NOMO-1 treated with dmso at 0.1 percent for 144 hours (cell line): Measurements from ENCODE around the gene KRT79.
"Not testable (repeated sequence)": the region's sequence is repeated elsewhere in the genome, so short reads cannot be mapped to it uniquely, and the experiment has no call there.

Experiments
- DNase-seq: peaks from one replicate; lab custom pipeline; 2025; ENCODE audit not compliant: unreplicated experiment; lab: John Stamatoyannopoulos, UW

Gene KRT79

GRCh38 chr12:52833922-52834726 is at the start of gene KRT79:
TSS of gene KRT79 (minus strand) at chr12:52834311. CDS start at chr12:52834260, 51 bp downstream.
- DNase-seq: no peak

- DNase-seq: not testable (repeated sequence)
Measured at GRCh38 chr12:52880499-52880898, 46.4 kb upstream of the KRT79 start.

GRCh38 chr12:52879394-52880351 is 45.6 kb upstream of the KRT79 start:
- peak; percentile 60 for DNase-seq

- no peak for DNase-seq
Measured at GRCh38 chr12:52878507-52879393, 44.6 kb upstream of the KRT79 start.

GRCh38 chr12:52877242-52877641 is 43.1 kb upstream of the KRT79 start:
- DNase-seq: no peak

- DNase-seq: no peak
Measured at GRCh38 chr12:52876372-52876771, 42.3 kb upstream of the KRT79 start.

DNA sequence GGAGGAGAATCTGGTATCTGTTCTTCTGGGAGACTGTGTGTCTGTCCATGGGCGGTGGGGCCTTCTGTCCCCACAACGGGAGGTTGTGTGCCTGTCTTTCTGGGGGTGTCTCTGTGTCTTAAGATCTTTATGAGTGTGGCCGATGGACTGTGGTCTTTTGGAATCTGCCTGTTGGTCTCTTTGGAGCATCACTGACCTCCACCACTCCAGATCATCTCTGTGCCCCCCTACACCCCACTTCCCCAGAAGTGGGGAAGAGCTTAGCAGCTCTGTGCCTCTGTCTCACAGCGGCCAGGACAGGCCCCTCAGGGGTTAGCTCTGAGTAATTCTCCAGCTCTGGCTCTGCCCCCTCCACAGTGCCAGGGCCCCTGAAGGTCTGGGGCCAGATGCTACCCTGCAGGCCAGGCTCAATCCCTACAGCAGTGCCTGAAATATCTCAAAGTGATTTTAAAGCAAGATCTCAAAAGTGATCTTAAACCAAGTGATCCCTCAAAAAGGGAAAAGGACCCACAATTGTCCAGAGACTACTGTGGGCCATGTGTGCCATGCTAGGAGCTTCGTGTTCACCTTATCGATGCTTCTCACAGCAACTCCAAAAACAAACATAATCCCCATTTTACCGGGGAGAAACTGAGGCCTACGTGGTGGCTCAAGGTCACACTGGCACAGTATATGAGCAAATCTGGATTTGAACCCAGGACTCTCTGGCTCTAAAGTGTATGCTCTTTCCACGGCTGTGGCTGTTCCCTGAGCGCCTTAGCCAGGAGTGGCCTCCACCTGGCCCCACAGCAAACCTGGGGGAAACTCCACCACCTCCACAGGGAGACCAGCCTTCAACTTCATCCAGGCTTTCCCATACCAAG is 40.7 kb upstream of the KRT79 start:
- DNase-seq: no peak

DNA sequence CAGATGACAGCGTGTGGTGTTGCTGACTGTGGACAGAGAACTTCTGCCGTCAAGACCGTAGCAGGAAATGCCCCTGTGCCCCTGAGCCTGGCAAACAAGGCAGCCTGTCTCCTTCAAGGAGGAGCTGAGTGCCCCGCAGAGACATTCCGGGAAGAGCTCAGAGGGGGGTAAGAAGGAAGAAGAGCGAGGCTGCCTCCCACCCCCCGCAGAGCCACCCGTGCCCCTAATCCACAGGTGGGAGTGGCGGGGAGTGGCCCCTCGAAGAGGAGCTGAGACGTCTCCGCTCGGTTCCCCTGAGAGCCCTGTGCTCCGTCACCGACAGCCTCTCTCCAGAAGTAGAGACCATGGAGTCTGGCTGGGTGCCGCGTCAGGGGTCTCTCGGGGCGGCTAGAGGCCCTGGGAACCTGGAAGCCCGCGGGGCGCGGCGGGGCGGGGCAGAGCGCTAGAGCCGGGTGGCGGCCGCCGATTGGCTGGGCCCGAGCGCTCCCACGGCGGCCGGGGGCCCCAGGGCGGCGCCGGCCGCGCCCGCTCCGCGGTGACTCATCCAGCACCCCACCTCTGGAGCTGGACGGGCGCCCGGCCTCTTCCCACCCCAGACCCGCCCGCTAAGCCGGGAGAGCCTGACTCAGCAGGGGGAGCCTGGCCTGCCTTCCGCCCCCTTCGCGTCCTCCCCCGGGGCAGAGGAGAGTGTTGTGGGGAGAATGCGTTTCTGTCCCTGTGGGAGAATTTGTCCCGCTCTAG is 39.9 kb upstream of the KRT79 start:
- DNase-seq: peak; percentile 44

GRCh38 chr12:52873513-52873831 is 39.4 kb upstream of the KRT79 start:
- no peak for DNase-seq

GRCh38 chr12:52872644-52873389 is 38.7 kb upstream of the KRT79 start:
- no peak for DNase-seq

DNA sequence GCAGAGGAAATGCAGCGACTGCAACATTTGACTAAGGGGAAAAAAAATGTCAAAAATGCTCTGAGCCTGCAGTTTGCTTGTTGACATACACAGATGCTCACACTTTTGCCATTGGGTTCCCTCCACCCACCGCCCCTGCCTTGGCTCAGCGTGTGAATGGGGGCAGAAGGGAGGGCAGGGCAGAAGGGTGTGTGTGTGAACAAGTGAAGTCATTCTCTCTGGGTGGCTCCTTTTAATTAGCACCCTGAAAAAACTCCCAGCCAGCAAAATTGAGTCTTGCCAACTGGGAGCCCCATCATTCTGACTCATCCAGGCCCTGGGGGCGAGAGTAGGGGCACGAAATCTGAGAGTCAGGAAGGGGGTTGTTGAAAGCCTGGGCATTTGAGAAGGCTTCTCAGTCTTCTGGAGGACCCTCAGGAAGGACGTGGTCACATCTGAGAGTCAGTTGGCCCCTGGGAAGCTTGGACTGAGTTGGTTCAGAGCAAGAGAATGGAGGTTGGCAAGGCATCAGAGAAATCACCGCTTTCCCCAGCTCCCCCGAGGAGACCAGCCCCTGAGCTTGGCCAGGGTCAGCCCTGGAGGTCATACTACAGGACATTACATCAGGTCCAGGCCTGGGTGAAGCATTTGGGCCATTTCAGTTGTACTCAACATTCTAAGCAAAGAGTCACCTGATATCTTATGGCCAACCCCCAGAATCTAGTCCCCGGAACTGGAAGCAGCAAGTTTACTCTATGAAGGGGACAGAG is 37.4 kb upstream of the KRT79 start:
- no peak for DNase-seq

DNA sequence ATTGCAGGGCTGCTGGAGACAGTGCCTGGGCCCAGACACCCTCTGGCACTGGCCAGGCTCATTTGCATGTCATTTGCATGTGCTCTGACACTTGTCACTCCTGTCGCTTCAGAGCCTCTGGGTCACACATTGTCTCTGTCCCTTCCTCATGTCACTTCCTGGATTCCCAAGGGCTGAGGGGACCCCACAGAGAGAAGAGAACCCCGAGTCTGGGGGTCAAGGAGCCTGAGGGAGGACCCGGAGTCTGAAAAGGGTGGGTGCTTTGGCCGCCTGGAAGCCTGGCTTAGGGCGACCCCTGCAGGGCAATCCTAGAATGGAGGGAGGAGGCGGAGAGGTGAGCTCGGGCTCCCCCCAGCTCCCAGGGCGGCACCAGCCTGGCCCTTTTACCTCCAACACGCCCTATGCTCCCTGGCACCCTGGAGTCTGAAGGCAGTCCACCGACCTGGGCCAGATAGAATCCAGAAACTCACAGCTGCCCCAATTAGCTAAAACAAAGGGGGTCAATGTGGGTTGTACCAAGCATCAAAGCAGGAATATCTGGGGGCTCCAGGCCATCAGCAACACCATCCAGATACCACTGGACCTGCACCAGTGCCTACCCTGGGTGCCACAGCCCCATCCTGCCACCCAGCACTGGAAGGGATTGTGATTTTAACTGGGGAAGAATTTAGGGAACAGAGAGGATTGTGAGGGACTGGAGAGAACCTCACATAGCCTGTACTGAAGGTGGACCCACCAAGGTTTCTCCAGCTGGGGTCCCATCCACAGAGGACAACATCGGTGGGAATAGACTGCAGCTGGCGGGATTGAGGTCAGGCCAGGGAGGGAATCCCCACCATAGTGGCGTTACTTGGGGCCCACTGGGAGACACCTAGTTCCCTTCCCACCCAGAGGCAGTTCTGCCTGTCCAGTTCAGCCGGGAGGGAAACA is 36.5 kb upstream of the KRT79 start:
- DNase-seq: peak; percentile 39

- DNase-seq: no peak
Measured at GRCh38 chr12:52867642-52868041, 33.5 kb upstream of the KRT79 start.

- no peak for DNase-seq
Measured at GRCh38 chr12:52867152-52867551, 33.0 kb upstream of the KRT79 start.

- no peak for DNase-seq
Measured at GRCh38 chr12:52865090-52865944, 31.2 kb upstream of the KRT79 start.

DNA sequence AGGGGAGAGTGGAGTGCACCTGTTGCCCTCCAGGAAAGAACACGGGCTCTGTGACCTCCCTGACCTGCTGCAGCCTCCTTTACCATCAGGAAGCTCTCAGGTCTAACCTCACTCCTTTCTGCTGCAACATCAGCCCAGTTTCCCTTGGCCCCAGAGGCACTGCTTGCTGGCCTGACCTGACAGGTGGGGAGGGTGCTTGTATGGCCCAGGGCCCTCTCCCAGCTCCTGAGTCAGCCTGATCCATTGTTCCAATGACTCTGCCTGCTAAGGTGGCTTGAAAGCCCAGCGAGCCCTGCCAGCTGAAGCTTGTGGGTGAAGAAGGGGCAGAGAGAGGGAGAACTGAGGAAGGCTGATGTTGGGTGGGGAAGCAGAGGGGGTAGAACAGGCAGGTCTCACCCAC is 27.9 kb upstream of the KRT79 start:
- no peak for DNase-seq
